GM12864 (cell line): ENCODE measurements around the gene PEX13.

Experiments
- DNase-seq: peaks from one replicate; pipeline ENCODE4 v3.0.0-alpha.2; 2011; ENCODE audit warnings: low read depth
- H3K4me3 ChIP-seq: 2 replicates; pipeline ENCODE4 v1.5.1; 2011; ENCODE audit warnings: mild to moderate bottlenecking, low read depth, low read length, control low read depth
- TF ChIP-seq, protein P1 (sequence below): IDR thresholded peaks from 2 replicates; pipeline ENCODE4 v1.5.1; 2011; ENCODE audit warnings: low read depth, mild to moderate bottlenecking, moderate library complexity, low read length, control low read depth, inconsistent platforms; ENCODE audit errors: missing control alignments

The PEX13 gene

GRCh38 chr2:60991644-60992043, 25.9 kb upstream of the PEX13 start:
- no peak overlapping the region for H3K4me3 ChIP-seq
- TF ChIP-seq, protein P1, sequence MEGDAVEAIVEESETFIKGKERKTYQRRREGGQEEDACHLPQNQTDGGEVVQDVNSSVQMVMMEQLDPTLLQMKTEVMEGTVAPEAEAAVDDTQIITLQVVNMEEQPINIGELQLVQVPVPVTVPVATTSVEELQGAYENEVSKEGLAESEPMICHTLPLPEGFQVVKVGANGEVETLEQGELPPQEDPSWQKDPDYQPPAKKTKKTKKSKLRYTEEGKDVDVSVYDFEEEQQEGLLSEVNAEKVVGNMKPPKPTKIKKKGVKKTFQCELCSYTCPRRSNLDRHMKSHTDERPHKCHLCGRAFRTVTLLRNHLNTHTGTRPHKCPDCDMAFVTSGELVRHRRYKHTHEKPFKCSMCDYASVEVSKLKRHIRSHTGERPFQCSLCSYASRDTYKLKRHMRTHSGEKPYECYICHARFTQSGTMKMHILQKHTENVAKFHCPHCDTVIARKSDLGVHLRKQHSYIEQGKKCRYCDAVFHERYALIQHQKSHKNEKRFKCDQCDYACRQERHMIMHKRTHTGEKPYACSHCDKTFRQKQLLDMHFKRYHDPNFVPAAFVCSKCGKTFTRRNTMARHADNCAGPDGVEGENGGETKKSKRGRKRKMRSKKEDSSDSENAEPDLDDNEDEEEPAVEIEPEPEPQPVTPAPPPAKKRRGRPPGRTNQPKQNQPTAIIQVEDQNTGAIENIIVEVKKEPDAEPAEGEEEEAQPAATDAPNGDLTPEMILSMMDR = no peak
- DNase-seq = no peak

GRCh38 chr2:60992985-60993392, 24.5 kb upstream of the PEX13 start:
- TF ChIP-seq, protein P1 = no peak
- no peak overlapping the region; the same call in 1 of the 2 replicates for H3K4me3 ChIP-seq
- DNase-seq = peak; percentile 83

DNA sequence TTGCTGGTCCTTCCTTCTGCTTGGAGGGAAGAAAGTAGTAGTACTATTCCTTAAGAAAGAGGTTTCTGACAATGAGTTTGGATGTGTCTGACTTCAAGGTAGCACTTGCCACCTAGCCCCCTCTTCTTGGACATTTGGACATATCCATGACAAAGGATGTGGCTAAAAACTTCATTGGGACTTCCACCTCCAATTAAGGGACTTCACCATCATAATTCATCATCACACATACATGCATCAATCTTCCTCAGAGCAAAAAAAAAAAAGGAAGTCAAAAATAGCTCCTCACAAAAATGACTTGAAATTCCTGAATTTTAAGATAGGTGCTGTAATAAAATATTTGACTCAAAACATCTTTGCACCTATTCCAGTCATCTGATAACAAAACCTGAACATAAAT, 23.4 kb upstream of the PEX13 start:
- no peak for DNase-seq
- no peak overlapping the region for H3K4me3 ChIP-seq
- TF ChIP-seq, protein P1 = no peak

GRCh38 chr2:60998628-60999545, 18.6 kb upstream of the PEX13 start:
- no peak overlapping the region for H3K4me3 ChIP-seq
- no peak for DNase-seq
- TF ChIP-seq, protein P1 = peak; percentile 18

GRCh38 chr2:61005736-61006135, 11.8 kb upstream of the PEX13 start:
- TF ChIP-seq, protein P1 = no peak
- H3K4me3 ChIP-seq = no peak overlapping the region
- DNase-seq = no peak

DNA sequence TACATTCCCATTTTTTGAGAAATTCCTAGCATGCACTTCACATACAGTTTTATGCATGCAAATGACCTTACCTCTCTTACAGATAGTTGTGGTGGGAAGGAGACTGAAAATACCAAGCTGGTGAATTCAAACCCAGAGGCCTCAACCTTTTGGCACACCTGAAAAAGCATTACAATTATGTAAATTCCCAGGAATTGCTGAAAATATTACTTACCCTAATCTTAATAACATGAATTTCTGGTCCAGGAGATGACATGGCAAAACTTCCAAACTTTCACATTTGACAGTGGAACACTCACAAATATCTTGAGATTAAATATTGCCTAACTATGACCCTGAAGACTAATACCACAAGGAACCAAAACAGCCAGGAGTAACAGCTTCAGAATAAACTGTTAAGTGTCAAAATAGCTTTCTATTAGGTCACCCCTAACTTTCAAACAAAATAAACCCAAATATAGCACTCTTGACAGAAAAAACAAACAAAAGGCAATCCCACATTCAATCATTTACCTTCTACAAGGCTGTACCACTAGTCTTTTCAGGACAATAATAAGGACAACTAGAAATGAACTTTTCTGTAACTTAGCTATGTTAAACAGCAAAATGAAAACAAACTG, 10.9 kb upstream of the PEX13 start:
- DNase-seq = no peak
- TF ChIP-seq, protein P1 = no peak
- H3K4me3 ChIP-seq = no peak overlapping the region

DNA sequence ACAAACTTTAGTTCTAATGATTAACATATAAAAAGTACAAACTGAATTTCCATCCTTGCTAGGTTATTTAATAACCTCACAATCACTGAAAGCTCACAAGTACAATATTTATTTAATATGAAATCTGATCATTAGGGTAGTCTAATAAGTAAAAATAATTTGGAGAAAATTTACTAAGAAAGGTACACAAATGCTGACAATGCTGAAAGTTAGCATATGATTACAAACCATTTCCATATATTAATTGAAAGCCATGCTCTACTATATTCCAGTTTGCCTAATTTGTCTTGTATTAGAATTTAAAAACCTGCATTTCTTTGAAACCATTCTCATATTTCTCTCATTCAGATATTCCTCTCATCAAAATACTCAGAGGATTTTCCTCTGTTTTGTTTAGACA, 8.2 kb upstream of the PEX13 start:
- no peak overlapping the region for H3K4me3 ChIP-seq
- no peak for DNase-seq
- TF ChIP-seq, protein P1 = no peak
